ENCODE results near the gene MAML3. TPM values are rescaled to one million over a fixed set of nuclear protein-coding genes. Genes with fewer than 3 reads are reported as not detected.

Gene MAML3
- total RNA-seq, 1 donor from 2014 or later, result 24.8 TPM

DNA sequence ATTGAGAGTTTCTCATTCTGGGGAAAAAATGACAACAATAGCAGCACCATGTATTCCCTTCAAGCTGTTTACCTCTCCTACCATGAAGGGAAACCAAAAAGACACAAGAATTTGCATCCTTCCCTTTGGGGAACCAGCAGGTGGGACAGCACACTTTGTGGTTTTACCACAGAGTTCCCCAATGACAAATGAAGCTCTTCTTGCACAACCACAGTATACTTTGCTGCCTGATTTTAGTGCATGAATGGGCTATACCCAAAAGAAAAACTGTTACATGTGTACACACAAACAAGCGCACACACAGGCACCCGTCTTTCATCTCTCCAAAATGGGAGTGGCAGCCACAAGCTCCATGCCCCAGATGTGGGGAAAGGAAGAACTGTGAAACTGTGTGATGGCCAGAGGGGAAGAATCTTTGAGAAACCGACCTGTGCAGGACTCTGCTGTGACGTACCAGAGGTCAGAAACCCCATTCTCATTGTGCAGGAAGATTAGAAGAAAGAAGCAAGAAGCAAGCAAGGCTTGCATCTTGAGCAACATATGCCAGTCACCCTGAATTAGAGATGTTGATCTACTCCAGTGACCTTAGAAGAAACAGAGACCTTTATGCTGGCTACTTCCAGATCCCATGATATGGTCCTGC is 2.7 kb upstream of the MAML3 start:
- Mint-ChIP-seq H3K4me3 (no peak overlapping the region), H3K9me3 (no peaks in the 10 kb centered on the region), H3K36me3 (no peaks in the 10 kb centered on the region), H3K4me1 (peaks cover 30% of the 10 kb centered on the region), H3K27ac (no peak overlapping the region), H3K27me3 (ENCODE audit: low read depth) (no peaks in the 10 kb centered on the region)
- DNase-seq (ENCODE audit: low spot score in 2 of 2, unreplicated experiment in 2 of 2), result no peak
- TF ChIP-seq, protein P1, sequence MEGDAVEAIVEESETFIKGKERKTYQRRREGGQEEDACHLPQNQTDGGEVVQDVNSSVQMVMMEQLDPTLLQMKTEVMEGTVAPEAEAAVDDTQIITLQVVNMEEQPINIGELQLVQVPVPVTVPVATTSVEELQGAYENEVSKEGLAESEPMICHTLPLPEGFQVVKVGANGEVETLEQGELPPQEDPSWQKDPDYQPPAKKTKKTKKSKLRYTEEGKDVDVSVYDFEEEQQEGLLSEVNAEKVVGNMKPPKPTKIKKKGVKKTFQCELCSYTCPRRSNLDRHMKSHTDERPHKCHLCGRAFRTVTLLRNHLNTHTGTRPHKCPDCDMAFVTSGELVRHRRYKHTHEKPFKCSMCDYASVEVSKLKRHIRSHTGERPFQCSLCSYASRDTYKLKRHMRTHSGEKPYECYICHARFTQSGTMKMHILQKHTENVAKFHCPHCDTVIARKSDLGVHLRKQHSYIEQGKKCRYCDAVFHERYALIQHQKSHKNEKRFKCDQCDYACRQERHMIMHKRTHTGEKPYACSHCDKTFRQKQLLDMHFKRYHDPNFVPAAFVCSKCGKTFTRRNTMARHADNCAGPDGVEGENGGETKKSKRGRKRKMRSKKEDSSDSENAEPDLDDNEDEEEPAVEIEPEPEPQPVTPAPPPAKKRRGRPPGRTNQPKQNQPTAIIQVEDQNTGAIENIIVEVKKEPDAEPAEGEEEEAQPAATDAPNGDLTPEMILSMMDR (IDR thresholded peaks at IDR 0.05; ENCODE audit: unreplicated experiment), result no peak

DNA sequence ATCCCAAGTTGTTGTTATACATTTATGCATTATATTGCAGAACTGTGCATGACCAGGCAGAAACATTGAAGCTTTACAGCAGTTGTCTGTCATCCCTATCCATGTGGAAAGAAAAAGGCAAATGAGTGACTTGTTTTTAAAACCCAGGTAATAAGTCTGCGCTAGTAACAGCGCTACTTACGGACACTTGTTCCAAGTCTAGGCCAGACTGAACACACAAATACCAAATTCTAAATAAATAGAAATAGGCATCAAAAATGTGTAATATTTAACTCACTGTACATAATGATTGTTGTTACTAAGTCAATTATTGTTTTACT is 548 bp upstream of the MAML3 start:
- TF ChIP-seq, protein P1 (IDR thresholded peaks at IDR 0.05; ENCODE audit: unreplicated experiment), result no peak
- Mint-ChIP-seq H3K4me1 (peaks cover 37% of the 10 kb centered on the region), H3K36me3 (no peaks in the 10 kb centered on the region), H3K27ac (peak overlapping the region; percentile 98), H3K4me3 (peak overlapping the region; percentile 95), H3K9me3 (no peaks in the 10 kb centered on the region), H3K27me3 (ENCODE audit: low read depth) (no peaks in the 10 kb centered on the region)
- DNase-seq (ENCODE audit: low spot score in 2 of 2, unreplicated experiment in 2 of 2), result no peak

DNA sequence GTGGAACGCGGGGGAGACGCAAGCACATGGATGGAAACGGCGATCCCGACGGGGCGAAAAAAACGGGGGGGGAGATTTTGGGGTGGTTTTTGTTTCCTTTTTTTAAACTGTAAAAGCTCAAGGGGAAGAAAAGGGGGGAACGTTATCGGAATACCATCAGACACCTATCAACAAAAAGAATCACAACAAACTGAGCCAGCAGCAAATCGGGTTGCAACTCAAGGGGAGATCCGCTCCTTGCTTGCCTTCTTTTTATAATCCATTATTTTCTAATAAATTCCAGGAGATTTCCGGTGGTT is 616 bp downstream of the MAML3 start:
- peak overlapping the region; percentile 95 for H3K4me3 Mint-ChIP-seq
- H3K4me1 Mint-ChIP-seq, result peaks cover 43% of the 10 kb centered on the region
- TF ChIP-seq, protein P1 (IDR thresholded peaks at IDR 0.05; ENCODE audit: unreplicated experiment), result no peak
- peak overlapping the region; percentile 98 for H3K27ac Mint-ChIP-seq
- H3K9me3 Mint-ChIP-seq, result no peaks in the 10 kb centered on the region
- H3K27me3 Mint-ChIP-seq (ENCODE audit: low read depth), result no peaks in the 10 kb centered on the region
- DNase-seq (ENCODE audit: low spot score in 2 of 2, unreplicated experiment in 2 of 2), result no peak
- no peaks in the 10 kb centered on the region for H3K36me3 Mint-ChIP-seq

DNA sequence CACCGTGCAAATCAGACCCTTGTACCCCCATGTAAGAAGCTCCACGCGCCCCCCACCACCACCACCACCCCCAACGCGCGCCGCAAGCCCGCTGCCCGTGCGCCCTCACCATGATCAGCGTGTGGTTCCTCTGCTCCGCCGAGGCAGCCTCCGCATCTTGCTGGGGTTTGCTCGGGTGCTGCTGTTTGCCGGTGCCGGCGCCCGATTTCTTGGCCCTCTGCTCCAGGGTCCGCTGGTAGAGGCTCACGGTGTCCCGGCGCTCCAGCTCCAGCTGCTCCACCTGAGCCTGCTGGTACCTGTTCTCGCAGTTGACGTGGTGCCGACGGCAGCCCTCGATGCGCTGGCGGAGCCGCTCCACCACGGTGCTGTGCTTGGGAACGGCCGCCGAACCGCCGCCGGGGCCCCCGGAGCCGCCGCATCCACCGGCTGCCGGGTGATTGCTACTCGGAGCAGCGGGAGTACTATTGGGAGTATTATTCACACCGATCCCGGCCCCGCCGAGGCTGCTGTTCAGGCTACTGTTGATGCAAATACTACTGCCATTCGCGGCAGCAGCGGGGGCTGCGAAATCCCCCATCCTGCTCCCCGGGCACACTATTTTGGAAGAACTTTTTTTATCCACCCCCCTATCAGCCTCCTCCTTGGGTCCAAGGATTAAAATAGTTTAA is 1.1 kb downstream of the MAML3 start:
- Mint-ChIP-seq H3K4me1 (peaks cover 43% of the 10 kb centered on the region), H3K4me3 (peak overlapping the region; percentile 95), H3K36me3 (no peaks in the 10 kb centered on the region), H3K27me3 (ENCODE audit: low read depth) (no peaks in the 10 kb centered on the region), H3K27ac (peak overlapping the region; percentile 98), H3K9me3 (no peaks in the 10 kb centered on the region)
- TF ChIP-seq, protein P1 (IDR thresholded peaks at IDR 0.05; ENCODE audit: unreplicated experiment), result no peak
- peak; percentile 37 to 70 for DNase-seq (ENCODE audit: low spot score in 2 of 2, unreplicated experiment in 2 of 2)

DNA sequence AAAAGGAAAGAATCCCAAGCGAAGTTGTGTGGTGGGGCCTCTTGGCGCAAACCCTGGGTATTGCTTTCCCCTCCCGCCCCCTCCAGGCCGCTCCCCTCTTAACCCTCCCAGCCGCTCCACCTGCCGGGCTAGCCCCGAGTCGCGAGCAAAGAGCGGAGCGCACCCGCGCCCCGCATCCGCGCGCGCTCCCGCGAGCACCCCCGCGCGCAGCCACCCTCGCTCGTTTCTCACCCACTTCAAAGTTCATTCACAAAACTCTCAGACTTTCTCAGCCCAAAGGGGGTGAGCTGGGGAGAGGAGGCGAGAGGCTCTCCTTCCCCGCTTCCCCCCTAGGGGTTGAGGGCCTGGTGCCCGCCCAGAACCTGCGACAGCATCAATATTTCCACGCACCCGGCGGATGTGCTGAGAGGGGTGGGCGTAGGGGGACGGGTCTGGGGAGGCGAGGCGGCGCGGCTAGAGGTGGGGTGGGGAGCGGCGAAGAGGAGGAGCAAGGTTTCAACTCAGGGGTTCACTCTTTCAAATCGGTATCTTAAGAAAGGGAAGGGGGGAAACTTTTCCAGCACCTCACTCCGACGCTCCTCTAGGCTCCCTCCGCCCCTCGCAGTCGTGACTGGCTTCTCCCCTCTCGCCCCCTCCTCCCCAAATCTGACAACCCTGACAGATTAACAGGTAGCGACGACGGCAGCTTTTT is 1.8 kb downstream of the MAML3 start:
- Mint-ChIP-seq H3K4me1 (peaks cover 44% of the 10 kb centered on the region), H3K27ac (peak overlapping the region; percentile 98), H3K9me3 (no peaks in the 10 kb centered on the region), H3K36me3 (no peaks in the 10 kb centered on the region), H3K4me3 (peak overlapping the region; percentile 95), H3K27me3 (ENCODE audit: low read depth) (no peaks in the 10 kb centered on the region)
- TF ChIP-seq, protein P1 (IDR thresholded peaks at IDR 0.05; ENCODE audit: unreplicated experiment), result peak; percentile 19
- DNase-seq (ENCODE audit: low spot score in 2 of 2, unreplicated experiment in 2 of 2), result peak in 1 of 2 experiments; percentile 54

Data from mesothelial cell of epicardium (in vitro differentiated cells).